Esophagus muscularis mucosa (tissue), 4 donors: ENCODE measurements around the gene TAS1R3. TPM values are rescaled to one million over a fixed set of nuclear protein-coding genes. Genes with fewer than 3 reads are reported as not detected.

Experiments used
- DNase-seq: peaks from one replicate; pipeline ENCODE4 v3.0.0-alpha.2; 2017; ENCODE audit errors: extremely low spot score
- H3K27ac ChIP-seq, 4 donors: fragments of 200-600 bp; sonication (generic); replicated peaks in 1 of 4; 1 replicate in 3 of 4; 2 replicates in 1 of 4; pipeline ENCODE4 v1.5.1; 2016 to 2019; ENCODE audit warnings: mild to moderate bottlenecking in 1 of 4
- H3K27me3 ChIP-seq, 4 donors: fragments of 200-600 bp; sonication (generic); one replicate each; pipeline versions ENCODE4 v1.5.1 to v1.6.0; 2016 to 2019
- H3K36me3 ChIP-seq, 4 donors: fragments of 200-600 bp; sonication (generic); one replicate each; pipeline ENCODE4 v1.5.1; 2016 to 2019
- H3K4me1 ChIP-seq, 4 donors: fragments of 200-600 bp; sonication (generic); one replicate each; pipeline ENCODE4 v1.5.1; 2016 to 2019
- H3K4me3 ChIP-seq, 4 donors: fragments of 200-600 bp; sonication (generic); 1 replicate in 2 of 4; 2 replicates in 2 of 4; pipeline ENCODE4 v1.5.1; 2016 to 2019; ENCODE audit warnings: mild to moderate bottlenecking in 4 of 4, moderate library complexity in 1 of 4
- H3K9me3 ChIP-seq, 4 donors: fragments of 200-600 bp; sonication (generic); 1 replicate in 3 of 4; 2 replicates in 1 of 4; pipeline ENCODE4 v1.5.1; 2016 to 2019
- EP300 ChIP-seq: sonication (generic); formaldehyde crosslinking; IDR thresholded peaks from one replicate; pipeline ENCODE4 v1.6.1; 2017; ENCODE audit warnings: antibody characterized with exemption
- POLR2A ChIP-seq: fragments of 450-650 bp; IDR thresholded peaks from one replicate; pipeline ENCODE4 v1.6.1; 2017; ENCODE audit warnings: antibody characterized with exemption, moderate library complexity, mild to moderate bottlenecking, low read depth
- POLR2AphosphoS5 ChIP-seq, 2 donors: sonication (generic); formaldehyde crosslinking; IDR thresholded peaks; one replicate each; pipeline ENCODE4 v1.6.1; 2017; ENCODE audit warnings: antibody characterized with exemption in 2 of 2
- WGBS: methylation state at CpG from one replicate; pipeline ENCODE4 v1.1.5; 2018; 5-methylcytosine and 5-hydroxymethylcytosine counted together
- intact Hi-C: fragments of 100-400 bp; cut with DNase I; formaldehyde crosslinking; loops from one replicate; pipeline ENCODE4 v1.15.1; 2023
- total RNA-seq, 4 donors: library from RNA; depleted of rRNA; stranded (reverse); fragments of >200 nt; gene quantifications; one replicate each; pipeline versions ENCODE4 v1.1.0 to v1.2.1, GENCODE V29; 2016
- TF ChIP-seq, protein P1 (sequence below), 3 experiments: fragments of 200-600 bp in 2 of 3; fragments of 450-650 bp in 1 of 3; sonication (generic) in 2 of 3; IDR thresholded peaks; one replicate each; pipeline ENCODE4 v1.5.1; 2017 to 2019; ENCODE audit warnings: antibody characterized with exemption in 3 of 3, mild to moderate bottlenecking in 2 of 3, moderate library complexity in 1 of 3

Gene TAS1R3
- total RNA-seq, 4 donors from 2014 or later: 0.17 to 0.32 TPM; not detected in 2

DNA sequence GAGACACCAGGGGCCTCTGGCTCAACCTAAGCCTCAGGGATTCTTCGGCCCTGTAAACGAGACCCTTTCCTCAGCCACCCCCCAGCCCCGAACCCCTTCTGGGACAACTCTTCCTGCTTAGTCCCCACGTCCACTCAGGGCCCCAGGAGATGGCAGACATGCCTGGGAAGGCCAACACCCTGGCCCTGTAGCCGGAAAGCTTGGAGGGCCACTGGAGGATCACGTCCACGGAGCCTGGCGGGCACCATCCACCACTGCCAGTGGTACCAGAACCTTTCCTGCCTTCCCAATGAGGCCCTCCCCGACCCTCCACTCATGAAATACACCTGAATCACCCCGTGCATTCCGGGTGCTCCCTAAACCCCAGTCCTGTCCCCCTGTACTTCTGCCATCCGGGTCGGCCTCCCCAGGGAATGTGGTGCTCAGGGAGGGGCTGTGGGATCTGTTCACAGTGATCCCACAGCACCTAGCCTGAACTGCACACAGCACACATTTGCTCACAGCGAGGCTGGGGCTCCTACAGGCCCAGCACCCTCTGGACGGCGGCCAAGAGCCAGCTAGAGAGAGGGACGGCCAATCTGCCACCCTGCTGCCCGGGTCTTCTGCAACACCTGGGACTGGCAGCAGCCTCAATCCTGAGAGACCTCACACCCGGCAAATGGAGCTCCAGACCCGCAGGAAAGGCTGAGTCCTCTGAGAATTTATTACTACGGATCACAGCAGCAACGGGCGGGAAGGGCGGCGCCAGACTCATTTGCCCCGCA, 42.2 kb downstream of the TAS1R3 start:
- Histone ChIP-seq H3K4me1 (peaks cover 32 to 45% (median 43%) of the 10 kb centered on the region in 4 donors), H3K4me3 (no peak overlapping the region), H3K36me3 (peaks cover 0 to 19% (median 15%) of the 10 kb centered on the region in 4 donors), H3K9me3 (no peaks in the 10 kb centered on the region), H3K27ac (peak overlapping the region in 1 of 4 donors; percentile 13), H3K27me3 (no peaks in the 10 kb centered on the region)
- TF ChIP-seq POLR2AphosphoS5 (IDR thresholded peaks at IDR 0.05) (no peak), EP300 (no peak), POLR2A (no peak)
- TF ChIP-seq, protein P1, sequence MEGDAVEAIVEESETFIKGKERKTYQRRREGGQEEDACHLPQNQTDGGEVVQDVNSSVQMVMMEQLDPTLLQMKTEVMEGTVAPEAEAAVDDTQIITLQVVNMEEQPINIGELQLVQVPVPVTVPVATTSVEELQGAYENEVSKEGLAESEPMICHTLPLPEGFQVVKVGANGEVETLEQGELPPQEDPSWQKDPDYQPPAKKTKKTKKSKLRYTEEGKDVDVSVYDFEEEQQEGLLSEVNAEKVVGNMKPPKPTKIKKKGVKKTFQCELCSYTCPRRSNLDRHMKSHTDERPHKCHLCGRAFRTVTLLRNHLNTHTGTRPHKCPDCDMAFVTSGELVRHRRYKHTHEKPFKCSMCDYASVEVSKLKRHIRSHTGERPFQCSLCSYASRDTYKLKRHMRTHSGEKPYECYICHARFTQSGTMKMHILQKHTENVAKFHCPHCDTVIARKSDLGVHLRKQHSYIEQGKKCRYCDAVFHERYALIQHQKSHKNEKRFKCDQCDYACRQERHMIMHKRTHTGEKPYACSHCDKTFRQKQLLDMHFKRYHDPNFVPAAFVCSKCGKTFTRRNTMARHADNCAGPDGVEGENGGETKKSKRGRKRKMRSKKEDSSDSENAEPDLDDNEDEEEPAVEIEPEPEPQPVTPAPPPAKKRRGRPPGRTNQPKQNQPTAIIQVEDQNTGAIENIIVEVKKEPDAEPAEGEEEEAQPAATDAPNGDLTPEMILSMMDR (IDR thresholded peaks at IDR 0.05): no peak
- 91% methylated on average over 20 of the region's 26 CpGs for WGBS
- intact Hi-C loops: loop anchor here (2.0 to 10.0 kb wide), 2 partner anchors 24 to 258 kb away; partner anchors contain the start of genes C1orf159 and DVL1
- DNase-seq: no peak

DNA sequence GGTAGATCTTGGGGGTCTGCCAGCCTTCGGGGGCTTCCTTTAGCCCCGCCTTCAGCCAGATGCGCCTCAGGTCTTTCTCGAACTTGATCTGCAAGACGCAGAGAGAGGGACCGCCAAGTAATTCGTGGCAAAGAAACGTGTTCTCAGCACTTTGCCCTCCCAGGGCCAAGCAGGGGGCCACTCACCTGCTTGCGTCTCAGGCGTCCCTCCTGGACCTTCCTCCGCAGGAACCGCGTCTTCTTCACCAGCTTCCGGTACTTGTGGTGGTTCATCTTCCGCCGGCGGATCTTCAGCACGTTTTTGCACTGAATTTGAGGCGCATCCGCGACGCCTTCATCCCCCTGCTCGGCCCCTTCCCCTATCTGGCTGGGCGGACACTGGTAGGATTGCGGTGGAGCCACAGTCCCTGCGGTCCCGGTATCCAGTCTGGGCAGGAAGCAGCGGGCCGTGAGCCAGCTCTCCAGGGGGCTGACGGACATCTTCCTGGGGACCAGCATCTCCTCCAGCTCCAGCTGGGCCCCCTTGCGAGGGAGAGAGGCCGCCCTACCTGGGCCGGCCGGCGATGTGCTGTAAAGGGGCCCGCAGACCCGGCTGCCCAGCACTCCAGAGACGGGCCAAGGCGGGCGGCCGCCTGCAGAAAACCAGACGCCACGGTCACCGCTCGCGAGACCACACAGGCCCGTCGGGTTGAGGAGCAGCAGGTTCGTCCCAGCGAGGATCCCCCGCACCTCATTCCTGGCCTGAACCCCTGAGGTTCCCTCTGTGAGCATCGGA, 42.9 kb downstream of the TAS1R3 start:
- peak overlapping the region; percentile 71 to 99 (median 86) for H3K4me3 ChIP-seq
- H3K27me3 ChIP-seq: no peaks in the 10 kb centered on the region
- peaks cover 32 to 45% (median 43%) of the 10 kb centered on the region in 4 donors for H3K4me1 ChIP-seq
- intact Hi-C loops: loop anchor here (2.0 to 10.0 kb wide), 3 partner anchors 25 to 259 kb away; partner anchors contain the start of genes C1orf159, CCNL2 and DVL1
- TF ChIP-seq, protein P1 (IDR thresholded peaks at IDR 0.05): no peak
- no peaks in the 10 kb centered on the region for H3K9me3 ChIP-seq
- WGBS: 71% methylated on average over 31 of the region's 52 CpGs
- H3K36me3 ChIP-seq: peaks cover 0 to 19% (median 15%) of the 10 kb centered on the region in 4 donors
- peak overlapping the region; percentile 88 to 97 (median 95) for H3K27ac ChIP-seq
- DNase-seq: no peak

DNA sequence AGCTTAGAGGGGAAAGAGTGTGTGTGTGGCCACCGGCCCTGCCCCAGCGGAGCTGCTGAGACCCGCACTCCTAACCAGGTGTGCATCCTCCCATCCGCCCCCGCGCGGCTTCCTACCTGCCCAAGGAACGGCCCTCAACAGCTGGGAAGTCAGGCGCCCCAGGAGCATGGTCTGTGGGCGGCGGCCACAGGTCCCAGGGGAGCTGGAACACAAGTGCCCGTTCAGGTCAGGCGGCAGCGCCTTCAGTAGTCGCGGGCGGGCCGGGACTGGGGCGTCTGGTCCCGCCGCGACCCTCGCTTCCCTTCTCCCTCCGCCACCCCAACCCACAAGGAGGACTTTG, 43.5 kb downstream of the TAS1R3 start:
- TF ChIP-seq EP300: no peak
- TF ChIP-seq POLR2A: no peak
- TF ChIP-seq POLR2AphosphoS5 (IDR thresholded peaks at IDR 0.05): no peak
- TF ChIP-seq, protein P1 (IDR thresholded peaks at IDR 0.05): no peak
- Histone ChIP-seq H3K9me3 (no peaks in the 10 kb centered on the region), H3K4me1 (peaks cover 32 to 45% (median 43%) of the 10 kb centered on the region in 4 donors), H3K27ac (peak overlapping the region; percentile 88 to 97 (median 95)), H3K27me3 (no peaks in the 10 kb centered on the region), H3K4me3 (peak overlapping the region; percentile 71 to 99 (median 86)), H3K36me3 (peaks cover 0 to 19% (median 15%) of the 10 kb centered on the region in 4 donors)
- no CpG with 5 or more reads among the region's 24 CpGs for WGBS
- no peak for DNase-seq
- intact Hi-C loops: loop anchor here (2.0 to 10.0 kb wide), 2 partner anchors 24 to 260 kb away; partner anchors contain the start of genes C1orf159 and CCNL2

DNA sequence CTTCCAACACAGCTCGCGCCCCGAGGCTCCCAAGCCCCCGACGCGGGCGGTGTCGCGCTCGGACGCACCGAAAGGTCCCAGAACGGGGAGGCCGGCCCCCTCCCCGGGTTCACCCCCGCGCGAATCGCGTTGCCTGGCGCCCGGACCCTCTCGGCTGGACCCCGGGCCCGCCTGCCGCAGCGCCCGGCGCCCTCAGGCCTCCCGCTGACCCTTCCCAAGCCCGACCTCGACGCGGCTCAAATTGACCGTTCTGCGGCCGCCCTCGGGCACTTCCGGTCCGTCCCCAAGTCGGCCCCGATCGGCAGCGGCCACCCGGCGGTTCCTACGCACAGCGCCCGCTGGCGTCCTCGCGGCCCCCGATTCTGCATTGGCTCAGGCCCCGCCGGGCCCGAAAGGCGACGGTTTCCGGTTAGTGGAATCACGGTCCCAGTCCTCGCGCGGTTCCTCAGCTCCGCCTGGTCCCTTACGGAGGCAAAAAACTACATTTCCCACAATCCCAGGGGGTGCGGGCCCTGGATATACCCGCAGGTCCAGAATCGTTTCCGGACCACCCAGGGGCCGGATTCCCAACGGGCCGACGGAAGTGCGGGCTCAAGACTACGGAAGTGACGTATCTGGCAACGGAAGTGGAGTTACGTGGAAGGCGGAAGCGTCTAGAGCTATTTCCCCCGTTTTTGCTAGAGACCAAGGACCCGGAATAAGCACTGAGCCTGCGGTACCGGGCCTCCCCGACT, 44.0 kb downstream of the TAS1R3 start, which contains the start of gene AURKAIP1:
TSS of gene AURKAIP1 (minus strand) at position 279 of the 734 bp plus-strand sequence. CDS start 451 bp downstream, outside the sequence.
- intact Hi-C loops: loop anchor here (2.0 to 10.0 kb wide), 2 partner anchors 24 to 260 kb away; partner anchors contain the start of genes C1orf159 and CCNL2
- H3K9me3 ChIP-seq: no peaks in the 10 kb centered on the region
- TF ChIP-seq POLR2A (no peak), EP300 (no peak), POLR2AphosphoS5 (IDR thresholded peaks at IDR 0.05) (peak; percentile 86 to 93)
- TF ChIP-seq, protein P1 (IDR thresholded peaks at IDR 0.05): peak in 2 of 3 experiments; percentile 35 to 47
- H3K4me1 ChIP-seq: peaks cover 32 to 45% (median 43%) of the 10 kb centered on the region in 4 donors
- peak within 1 kb of the TSS; percentile 88 to 97 (median 95) for H3K27ac ChIP-seq
- peaks cover 0 to 19% (median 15%) of the 10 kb centered on the region in 4 donors for H3K36me3 ChIP-seq
- no peaks in the 10 kb centered on the region for H3K27me3 ChIP-seq
- WGBS: under 1% methylated on average over 27 of the region's 85 CpGs
- DNase-seq: peak; percentile 99
- H3K4me3 ChIP-seq: peak within 1 kb of the TSS; percentile 71 to 99 (median 86)
